ENCODE measurements around the gene DENND1A. TPM values are rescaled to one million over a fixed set of nuclear protein-coding genes. Genes with fewer than 3 reads are reported as not detected.

Gene DENND1A
- polyA plus RNA-seq, 3 donors from 2014 or later = 2.6 to 7.5 (median 3.4) TPM

- Mint-ChIP-seq H3K9me3 (no peaks in the 10 kb centered on the region), H3K27ac (no peak overlapping the region), H3K4me3 (no peak overlapping the region), H3K27me3 (ENCODE audit: low read depth in 3 of 3) (peaks cover 0 to 2% (median 2%) of the 10 kb centered on the region in 3 donors), H3K36me3 (peaks cover 3 to 14% (median 8%) of the 10 kb centered on the region in 3 donors), H3K4me1 (no peaks in the 10 kb centered on the region)
- no peak for DNase-seq
Measured at GRCh38 chr9:123605286-123605685, 324.6 kb downstream of the DENND1A start.

DNA sequence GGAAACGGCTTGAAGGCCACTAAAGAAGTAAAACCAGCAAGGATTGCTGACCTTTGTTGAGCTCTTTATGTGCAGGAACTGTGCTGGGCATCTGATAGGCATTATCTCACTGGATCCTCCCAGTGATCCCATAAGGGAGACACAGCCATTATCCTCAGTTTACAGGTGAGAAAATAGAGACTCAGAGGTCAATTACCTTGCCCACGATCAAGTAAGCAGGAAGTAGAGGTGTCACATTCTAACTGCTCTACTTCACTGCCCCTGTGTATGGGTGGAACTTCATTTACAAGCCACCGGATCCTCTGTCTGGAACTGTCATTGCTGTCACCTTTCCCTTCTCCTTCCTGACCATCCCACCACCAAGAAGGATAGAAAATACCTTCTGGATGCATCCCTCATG, 325.1 kb downstream of the DENND1A start:
- Mint-ChIP-seq H3K4me3 (no peak overlapping the region), H3K36me3 (peaks cover 3 to 14% (median 8%) of the 10 kb centered on the region in 3 donors)

GRCh38 chr9:123601828-123602227, 328.1 kb downstream of the DENND1A start:
- peaks cover 0 to 4% (median 2%) of the 10 kb centered on the region in 3 donors for H3K27me3 Mint-ChIP-seq (ENCODE audit: low read depth in 3 of 3)
- H3K36me3 Mint-ChIP-seq = peaks cover 0 to 10% (median 3%) of the 10 kb centered on the region in 3 donors
- no peak overlapping the region for H3K4me3 Mint-ChIP-seq
- H3K27ac Mint-ChIP-seq = no peak overlapping the region
- no peak for DNase-seq
- H3K4me1 Mint-ChIP-seq = no peaks in the 10 kb centered on the region
- no peaks in the 10 kb centered on the region for H3K9me3 Mint-ChIP-seq

More for the DNA sequence above, 325.1 kb downstream of the DENND1A start:
- Mint-ChIP-seq H3K27ac (no peak overlapping the region), H3K4me1 (no peaks in the 10 kb centered on the region), H3K9me3 (no peaks in the 10 kb centered on the region), H3K27me3 (ENCODE audit: low read depth in 3 of 3) (peaks cover 0 to 2% (median 2%) of the 10 kb centered on the region in 3 donors)
- no peak for DNase-seq

DNA sequence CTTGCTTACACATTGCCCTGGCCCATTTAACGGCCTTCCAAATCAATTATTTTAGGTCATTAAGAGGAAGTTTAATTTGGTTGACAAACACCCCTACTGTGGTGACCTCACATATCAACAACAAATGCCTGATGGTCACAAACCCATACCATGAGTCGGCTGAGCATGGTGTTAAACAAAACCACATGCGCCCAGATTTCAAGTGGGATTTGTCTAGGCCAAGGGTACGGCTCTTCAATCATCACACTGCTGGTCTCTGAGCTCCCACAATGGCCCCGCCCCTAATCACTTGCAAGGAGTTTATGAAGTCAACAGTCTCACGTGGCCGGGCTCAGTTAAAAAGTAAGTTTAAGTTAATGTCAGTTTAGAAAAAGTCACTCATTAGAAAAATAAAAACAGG, 330.1 kb downstream of the DENND1A start:
- DNase-seq = no peak
- Mint-ChIP-seq H3K27me3 (ENCODE audit: low read depth in 3 of 3) (peaks cover 0 to 4% (median 2%) of the 10 kb centered on the region in 3 donors), H3K9me3 (no peaks in the 10 kb centered on the region), H3K4me3 (no peak overlapping the region), H3K4me1 (no peaks in the 10 kb centered on the region), H3K36me3 (peaks cover 0 to 7% (median 0%) of the 10 kb centered on the region in 3 donors), H3K27ac (no peak overlapping the region)

- no peak for DNase-seq
- H3K27me3 Mint-ChIP-seq (ENCODE audit: low read depth in 3 of 3) = peaks cover 0 to 4% (median 2%) of the 10 kb centered on the region in 3 donors
- peaks cover 3 to 7% (median 5%) of the 10 kb centered on the region in 3 donors for H3K36me3 Mint-ChIP-seq
- no peaks in the 10 kb centered on the region for H3K9me3 Mint-ChIP-seq
- H3K4me1 Mint-ChIP-seq = no peaks in the 10 kb centered on the region
- H3K4me3 Mint-ChIP-seq = no peak overlapping the region
- no peak overlapping the region for H3K27ac Mint-ChIP-seq
Measured at GRCh38 chr9:123597876-123598556, 331.9 kb downstream of the DENND1A start.

DNA sequence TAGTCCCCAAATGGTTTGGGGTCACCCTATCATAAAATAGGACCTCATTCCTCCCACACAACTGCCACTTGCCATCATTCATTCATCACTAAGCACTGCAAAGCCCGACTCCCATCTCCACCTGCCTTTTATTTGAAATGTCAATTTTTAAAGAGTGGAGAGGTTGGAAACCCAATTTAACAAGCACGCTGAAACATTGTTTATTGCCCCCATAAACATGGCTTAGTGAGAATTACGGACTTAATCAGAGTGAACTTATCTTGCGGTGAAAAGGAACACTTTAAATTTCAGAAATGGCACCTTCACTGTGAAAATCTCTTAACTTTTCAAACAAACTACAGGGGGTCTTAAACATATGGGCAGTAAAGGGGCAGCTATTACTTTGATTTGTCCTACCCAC, 332.9 kb downstream of the DENND1A start:
- Mint-ChIP-seq H3K4me3 (no peak overlapping the region), H3K4me1 (no peaks in the 10 kb centered on the region)

GRCh38 chr9:123591283-123591682, 338.6 kb downstream of the DENND1A start:
- Mint-ChIP-seq H3K4me3 (no peak overlapping the region), H3K36me3 (peaks cover 16 to 22% (median 19%) of the 10 kb centered on the region in 3 donors), H3K9me3 (peaks cover 4 to 15% (median 9%) of the 10 kb centered on the region in 6 donors), H3K27ac (no peak overlapping the region), H3K27me3 (ENCODE audit: low read depth in 3 of 3) (peaks cover 0 to 2% (median 2%) of the 10 kb centered on the region in 3 donors), H3K4me1 (no peaks in the 10 kb centered on the region)
- DNase-seq = no peak

More for the DNA sequence above, 332.9 kb downstream of the DENND1A start:
- no peak for DNase-seq
- no peaks in the 10 kb centered on the region for H3K9me3 Mint-ChIP-seq
- H3K36me3 Mint-ChIP-seq = peaks cover 3 to 7% (median 5%) of the 10 kb centered on the region in 3 donors
- H3K27ac Mint-ChIP-seq = no peak overlapping the region
- H3K27me3 Mint-ChIP-seq (ENCODE audit: low read depth in 3 of 3) = peaks cover 0 to 4% (median 2%) of the 10 kb centered on the region in 3 donors

DNA sequence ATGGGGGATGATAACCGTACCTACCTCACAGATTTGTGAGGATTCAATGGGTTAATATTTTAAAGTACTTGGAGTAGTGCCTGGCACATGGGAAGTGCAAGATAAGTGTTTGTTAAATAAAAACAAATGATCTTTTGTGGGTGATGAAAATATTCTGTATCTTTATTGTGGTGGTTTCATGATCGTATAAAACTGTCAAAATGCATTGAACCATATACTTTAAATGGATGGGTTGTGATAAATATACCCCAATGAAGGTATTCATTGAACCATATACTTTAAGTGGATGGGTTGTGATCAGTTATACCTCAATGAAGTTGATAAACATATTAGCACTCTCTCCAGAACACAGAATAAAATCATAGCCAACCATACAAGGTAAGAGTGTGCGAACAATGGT, 339.4 kb downstream of the DENND1A start:
- Mint-ChIP-seq H3K27ac (no peak overlapping the region), H3K9me3 (peaks cover 4 to 19% (median 9%) of the 10 kb centered on the region in 6 donors), H3K36me3 (peaks cover 19 to 25% (median 20%) of the 10 kb centered on the region in 3 donors), H3K27me3 (ENCODE audit: low read depth in 3 of 3) (peaks cover 0 to 2% (median 2%) of the 10 kb centered on the region in 3 donors), H3K4me3 (no peak overlapping the region), H3K4me1 (no peaks in the 10 kb centered on the region)
- no peak for DNase-seq

- H3K27ac Mint-ChIP-seq = no peak overlapping the region
Measured at GRCh38 chr9:123589361-123590239, 340.3 kb downstream of the DENND1A start.

DNA sequence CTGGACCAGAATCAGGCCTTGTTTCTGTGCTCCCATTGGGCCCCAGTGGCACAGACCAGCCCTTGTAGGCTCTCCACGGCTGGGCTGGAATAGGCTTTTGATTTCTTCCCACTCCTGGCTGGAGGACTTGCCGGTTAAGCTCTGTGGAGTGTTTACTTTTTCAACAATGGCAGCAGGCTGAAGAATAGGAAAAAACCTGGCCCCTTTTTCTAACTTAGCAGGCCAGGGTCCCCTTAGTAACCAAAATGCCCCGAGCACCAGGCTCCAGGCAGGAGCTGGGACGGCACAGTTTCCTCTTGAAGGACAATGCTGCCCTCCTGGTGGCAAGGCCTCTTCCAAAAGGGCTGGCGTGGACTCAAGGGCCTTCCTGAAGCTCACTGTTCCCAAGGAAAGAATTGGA, 343.7 kb downstream of the DENND1A start:
- no peaks in the 10 kb centered on the region for H3K27me3 Mint-ChIP-seq (ENCODE audit: low read depth in 3 of 3)
- H3K9me3 Mint-ChIP-seq = peaks cover 4 to 19% (median 9%) of the 10 kb centered on the region in 6 donors
- no peak for DNase-seq
- H3K4me3 Mint-ChIP-seq = no peak overlapping the region
- H3K4me1 Mint-ChIP-seq = no peaks in the 10 kb centered on the region
- H3K27ac Mint-ChIP-seq = no peak overlapping the region
- peaks cover 19 to 43% (median 32%) of the 10 kb centered on the region in 3 donors for H3K36me3 Mint-ChIP-seq

More at GRCh38 chr9:123589361-123590239, 340.3 kb downstream of the DENND1A start:
- Mint-ChIP-seq H3K9me3 (peaks cover 4 to 19% (median 9%) of the 10 kb centered on the region in 6 donors), H3K27me3 (ENCODE audit: low read depth in 3 of 3) (peaks cover 0 to 2% (median 0%) of the 10 kb centered on the region in 3 donors), H3K36me3 (peaks cover 18 to 26% (median 25%) of the 10 kb centered on the region in 3 donors), H3K4me3 (no peak overlapping the region), H3K4me1 (no peaks in the 10 kb centered on the region)
- no peak for DNase-seq

GRCh38 chr9:123584202-123585176, 345.4 kb downstream of the DENND1A start:
- Mint-ChIP-seq H3K27me3 (ENCODE audit: low read depth in 3 of 3) (no peaks in the 10 kb centered on the region), H3K4me1 (no peaks in the 10 kb centered on the region), H3K36me3 (peaks cover 31 to 58% (median 39%) of the 10 kb centered on the region in 3 donors), H3K27ac (no peak overlapping the region), H3K9me3 (peaks cover 4 to 19% (median 10%) of the 10 kb centered on the region in 6 donors), H3K4me3 (no peak overlapping the region)
- no peak for DNase-seq

- H3K27ac Mint-ChIP-seq = no peak overlapping the region
- DNase-seq = no peak
- peaks cover 34 to 60% (median 40%) of the 10 kb centered on the region in 3 donors for H3K36me3 Mint-ChIP-seq
- no peaks in the 10 kb centered on the region for H3K4me1 Mint-ChIP-seq
- H3K27me3 Mint-ChIP-seq (ENCODE audit: low read depth in 3 of 3) = peaks cover 0 to 3% (median 0%) of the 10 kb centered on the region in 3 donors
- H3K4me3 Mint-ChIP-seq = no peak overlapping the region
- H3K9me3 Mint-ChIP-seq = peaks cover 4 to 19% (median 11%) of the 10 kb centered on the region in 6 donors
Measured at GRCh38 chr9:123583646-123584045, 346.3 kb downstream of the DENND1A start.

DNA sequence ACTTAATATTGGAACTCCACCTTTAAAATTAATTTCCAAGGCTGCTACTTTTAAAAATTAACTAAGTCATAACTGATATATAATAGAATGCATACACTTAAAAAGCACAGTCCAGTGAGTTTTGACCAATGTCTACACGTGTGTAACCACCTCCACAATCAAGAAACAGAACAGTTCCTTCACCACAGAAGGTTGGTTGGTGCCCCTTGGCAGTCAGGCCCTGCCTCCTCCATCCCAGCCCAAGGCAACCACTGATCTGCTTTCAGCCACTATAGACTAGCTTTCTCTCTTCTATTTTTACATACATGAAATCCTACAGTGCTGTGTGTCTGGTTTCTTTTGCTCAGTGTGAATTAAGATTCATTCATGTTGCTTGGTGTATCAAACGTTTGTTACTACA, 358.7 kb downstream of the DENND1A start:
- DNase-seq = no peak
- Mint-ChIP-seq H3K9me3 (peaks cover 0 to 2% (median 0%) of the 10 kb centered on the region in 6 donors), H3K4me1 (no peaks in the 10 kb centered on the region), H3K27me3 (ENCODE audit: low read depth in 3 of 3) (peaks cover 0 to under 1% (median 0%) of the 10 kb centered on the region in 3 donors), H3K4me3 (no peak overlapping the region), H3K27ac (no peak overlapping the region), H3K36me3 (peaks cover 11 to 16% (median 15%) of the 10 kb centered on the region in 3 donors)

Data from immature natural killer cell (primary cell).